ENCODE results near the gene DMRT3.

GRCh38 chr9:969310-970150 is 6.9 kb upstream of the DMRT3 start:
- TF ChIP-seq, protein P1, sequence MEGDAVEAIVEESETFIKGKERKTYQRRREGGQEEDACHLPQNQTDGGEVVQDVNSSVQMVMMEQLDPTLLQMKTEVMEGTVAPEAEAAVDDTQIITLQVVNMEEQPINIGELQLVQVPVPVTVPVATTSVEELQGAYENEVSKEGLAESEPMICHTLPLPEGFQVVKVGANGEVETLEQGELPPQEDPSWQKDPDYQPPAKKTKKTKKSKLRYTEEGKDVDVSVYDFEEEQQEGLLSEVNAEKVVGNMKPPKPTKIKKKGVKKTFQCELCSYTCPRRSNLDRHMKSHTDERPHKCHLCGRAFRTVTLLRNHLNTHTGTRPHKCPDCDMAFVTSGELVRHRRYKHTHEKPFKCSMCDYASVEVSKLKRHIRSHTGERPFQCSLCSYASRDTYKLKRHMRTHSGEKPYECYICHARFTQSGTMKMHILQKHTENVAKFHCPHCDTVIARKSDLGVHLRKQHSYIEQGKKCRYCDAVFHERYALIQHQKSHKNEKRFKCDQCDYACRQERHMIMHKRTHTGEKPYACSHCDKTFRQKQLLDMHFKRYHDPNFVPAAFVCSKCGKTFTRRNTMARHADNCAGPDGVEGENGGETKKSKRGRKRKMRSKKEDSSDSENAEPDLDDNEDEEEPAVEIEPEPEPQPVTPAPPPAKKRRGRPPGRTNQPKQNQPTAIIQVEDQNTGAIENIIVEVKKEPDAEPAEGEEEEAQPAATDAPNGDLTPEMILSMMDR (IDR thresholded peaks at IDR 0.05) = no peak
- TF ChIP-seq POLR2A (IDR thresholded peaks at IDR 0.05) = no peak

All from testis (tissue), 2 donors.